GM18951 (cell line): ENCODE data around the gene CDH16.
"Not testable (repeated sequence)": the region's sequence is repeated elsewhere in the genome, so short reads cannot be mapped to it uniquely, and the experiment has no call there.

Experiments
- POLR2A ChIP-seq: IDR thresholded peaks from 4 replicates; pipeline ENCODE4 v1.6.1; 2011; ENCODE audit warnings: mild to moderate bottlenecking; ENCODE audit not compliant: insufficient read length, insufficient read depth; ENCODE audit errors: extremely low read depth
- in situ Hi-C: fragments of 300-500 bp; cut with MboI; formaldehyde crosslinking; loops from one replicate; pipeline ENCODE4 v1.12.0; 2022; ENCODE audit warnings: low sequenced_read_pairs, mixed read lengths, inconsistent platforms; ENCODE audit not compliant: unreplicated experiment

Gene CDH16

DNA sequence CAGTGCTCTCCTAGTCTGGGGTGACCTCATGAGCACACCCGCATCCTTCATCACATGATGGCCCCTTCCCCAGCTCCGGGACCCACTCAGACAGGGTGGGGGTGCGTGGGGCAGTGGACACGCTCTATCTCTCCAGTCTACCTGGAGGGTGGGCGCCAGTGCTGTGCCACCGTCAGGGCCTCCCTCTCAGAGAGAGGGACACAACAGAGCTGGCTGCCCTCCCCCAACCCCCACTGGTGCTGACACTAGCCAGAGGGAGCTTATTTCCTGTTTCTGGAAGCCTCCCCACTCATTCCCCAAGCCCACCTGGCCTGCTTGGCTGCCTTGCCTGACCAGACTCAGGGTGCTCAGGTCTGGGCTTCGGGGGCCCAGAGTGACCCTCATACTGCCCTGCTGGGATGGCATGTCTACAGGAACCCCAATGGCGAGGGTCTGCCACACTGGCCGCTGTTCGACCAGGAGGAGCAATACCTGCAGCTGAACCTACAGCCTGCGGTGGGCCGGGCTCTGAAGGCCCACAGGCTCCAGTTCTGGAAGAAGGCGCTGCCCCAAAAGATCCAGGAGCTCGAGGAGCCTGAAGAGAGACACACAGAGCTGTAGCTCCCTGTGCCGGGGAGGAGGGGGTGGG is 24.9 kb upstream of the CDH16 start:
- in situ Hi-C loops, result no loop called here
- TF ChIP-seq POLR2A, result no peak

DNA sequence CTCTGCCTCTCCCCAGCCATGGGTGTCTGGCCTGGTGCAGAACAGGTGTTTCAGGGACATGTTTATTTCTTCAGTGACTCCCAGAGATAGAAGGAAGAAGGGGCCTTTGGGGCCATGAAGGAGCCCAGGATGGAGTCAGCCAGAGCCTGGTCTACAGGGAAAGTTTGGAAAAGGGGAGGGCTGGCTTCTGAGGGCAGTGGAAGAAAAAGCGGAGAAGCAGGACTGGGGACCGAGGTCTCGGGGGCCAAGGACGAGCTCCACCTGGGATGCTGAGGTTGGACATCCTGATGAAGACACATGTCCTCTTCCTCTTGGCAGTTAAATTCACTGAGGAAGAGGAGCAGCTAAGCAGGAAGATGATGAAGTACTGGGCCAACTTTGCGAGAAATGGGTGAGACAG is 24.3 kb upstream of the CDH16 start:
- in situ Hi-C loops, result no loop called here
- no peak for TF ChIP-seq POLR2A

DNA sequence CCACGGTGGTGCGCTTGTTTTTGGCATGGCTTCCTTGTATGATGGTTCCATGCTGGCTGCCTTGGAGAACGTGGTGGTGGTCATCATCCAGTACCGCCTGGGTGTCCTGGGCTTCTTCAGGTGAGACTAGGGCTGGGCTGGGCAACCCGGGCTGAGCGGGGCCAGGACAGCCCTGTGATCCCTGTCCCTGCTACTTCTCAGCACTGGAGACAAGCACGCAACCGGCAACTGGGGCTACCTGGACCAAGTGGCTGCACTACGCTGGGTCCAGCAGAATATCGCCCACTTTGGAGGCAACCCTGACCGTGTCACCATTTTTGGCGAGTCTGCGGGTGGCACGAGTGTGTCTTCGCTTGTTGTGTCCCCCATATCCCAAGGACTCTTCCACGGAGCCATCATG is 21.6 kb upstream of the CDH16 start:
- in situ Hi-C loops, result no loop called here
- no peak for TF ChIP-seq POLR2A

DNA sequence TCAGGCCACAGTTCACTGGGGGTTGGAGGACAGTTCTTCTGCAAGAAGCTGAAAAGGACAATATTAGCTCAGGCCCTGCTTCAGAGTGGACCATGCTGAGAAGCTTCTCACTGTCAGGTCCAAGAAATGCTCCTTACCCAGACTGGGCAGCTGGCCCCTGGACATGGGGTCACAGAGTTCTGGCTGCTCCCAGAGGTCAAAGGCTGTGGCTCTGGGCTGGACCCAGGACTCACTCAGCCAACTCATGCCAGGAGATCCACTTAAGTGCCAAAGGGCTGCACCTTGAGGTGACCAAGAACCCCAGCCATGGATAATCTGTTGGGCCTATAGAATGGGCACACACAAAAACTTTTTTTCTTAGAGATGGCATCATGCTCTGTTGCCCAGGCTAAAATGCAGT is 20.7 kb upstream of the CDH16 start:
- in situ Hi-C loops, result no loop called here
- TF ChIP-seq POLR2A, result no peak

DNA sequence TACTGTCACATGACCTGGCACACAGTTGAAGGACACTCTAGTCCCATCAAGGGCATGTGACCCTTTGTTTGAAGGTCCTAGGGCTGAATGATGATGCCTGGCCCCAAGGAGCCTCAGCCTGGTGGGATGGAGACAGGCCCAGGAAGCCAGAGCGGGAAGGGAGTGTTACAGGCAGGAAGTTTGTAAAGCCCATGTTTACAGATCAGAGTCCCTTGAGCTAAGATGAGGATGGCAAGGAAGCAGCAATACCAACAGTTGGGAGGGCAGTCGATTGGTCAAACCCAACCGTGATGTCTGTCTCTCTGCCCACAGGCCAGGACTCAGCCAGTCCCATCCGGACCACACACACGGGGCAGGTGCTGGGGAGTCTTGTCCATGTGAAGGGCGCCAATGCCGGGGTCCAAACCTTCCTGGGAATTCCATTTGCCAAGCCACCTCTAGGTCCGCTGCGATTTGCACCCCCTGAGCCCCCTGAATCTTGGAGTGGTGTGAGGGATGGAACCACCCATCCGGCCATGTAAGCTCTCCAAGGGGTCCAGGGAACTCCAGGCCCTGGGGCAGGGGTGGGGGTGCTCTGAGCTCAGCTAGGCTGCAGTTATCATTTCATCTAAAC is 19.1 kb upstream of the CDH16 start:
- in situ Hi-C loops, result no loop called here
- no peak for TF ChIP-seq POLR2A

DNA sequence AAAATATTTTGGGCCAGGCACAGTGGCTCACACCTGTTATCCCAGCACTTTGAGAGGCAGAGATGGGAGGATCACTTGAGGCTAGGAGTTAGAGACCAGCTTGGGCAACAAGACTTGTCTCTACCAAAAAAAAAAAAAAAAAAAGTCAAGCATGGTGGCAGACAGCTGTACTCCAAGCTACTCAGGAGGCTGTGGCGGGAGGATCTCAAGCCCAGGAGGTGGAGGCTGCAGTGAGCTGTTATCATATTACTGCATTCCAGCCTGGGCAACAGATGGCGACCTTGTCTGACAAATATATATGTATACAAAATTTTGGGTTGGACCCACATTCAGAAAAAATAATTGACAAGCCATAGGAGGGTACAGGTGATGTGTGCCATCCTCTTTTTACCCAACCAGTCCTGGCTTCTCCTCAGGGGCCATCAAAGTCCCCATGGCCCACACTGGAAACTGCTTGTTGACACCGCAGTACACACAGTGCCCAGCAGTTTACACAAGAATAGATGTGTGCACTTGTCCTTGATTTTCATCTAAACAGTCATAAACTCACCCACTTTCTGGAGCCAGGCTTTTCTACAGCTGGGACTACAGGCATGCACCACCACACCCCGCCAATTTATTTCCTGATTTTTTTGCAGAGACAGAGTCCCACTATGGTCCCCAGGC is 18.3 kb upstream of the CDH16 start:
- in situ Hi-C loops, result no loop called here
- no peak for TF ChIP-seq POLR2A

DNA sequence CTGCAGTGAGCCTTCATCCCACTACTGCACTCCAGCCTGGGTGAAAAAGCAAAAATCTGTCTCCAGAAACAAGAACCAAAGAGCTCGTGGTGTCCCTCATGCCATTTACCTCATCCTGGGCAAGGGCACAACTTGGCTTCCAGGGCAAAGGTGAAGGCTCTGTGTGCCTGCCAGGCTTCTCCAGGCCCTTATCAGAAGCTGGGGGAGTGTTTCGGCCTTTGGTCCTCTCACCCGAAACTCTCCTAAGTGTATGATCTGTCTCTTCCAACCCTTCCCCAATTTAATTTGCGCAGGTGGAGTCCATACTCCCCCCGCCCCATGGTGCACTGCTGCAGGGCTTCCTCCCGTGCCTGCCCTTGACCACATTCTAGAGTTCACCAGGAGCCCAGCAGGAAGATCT is 17.8 kb upstream of the CDH16 start:
- in situ Hi-C loops, result no loop called here

DNA sequence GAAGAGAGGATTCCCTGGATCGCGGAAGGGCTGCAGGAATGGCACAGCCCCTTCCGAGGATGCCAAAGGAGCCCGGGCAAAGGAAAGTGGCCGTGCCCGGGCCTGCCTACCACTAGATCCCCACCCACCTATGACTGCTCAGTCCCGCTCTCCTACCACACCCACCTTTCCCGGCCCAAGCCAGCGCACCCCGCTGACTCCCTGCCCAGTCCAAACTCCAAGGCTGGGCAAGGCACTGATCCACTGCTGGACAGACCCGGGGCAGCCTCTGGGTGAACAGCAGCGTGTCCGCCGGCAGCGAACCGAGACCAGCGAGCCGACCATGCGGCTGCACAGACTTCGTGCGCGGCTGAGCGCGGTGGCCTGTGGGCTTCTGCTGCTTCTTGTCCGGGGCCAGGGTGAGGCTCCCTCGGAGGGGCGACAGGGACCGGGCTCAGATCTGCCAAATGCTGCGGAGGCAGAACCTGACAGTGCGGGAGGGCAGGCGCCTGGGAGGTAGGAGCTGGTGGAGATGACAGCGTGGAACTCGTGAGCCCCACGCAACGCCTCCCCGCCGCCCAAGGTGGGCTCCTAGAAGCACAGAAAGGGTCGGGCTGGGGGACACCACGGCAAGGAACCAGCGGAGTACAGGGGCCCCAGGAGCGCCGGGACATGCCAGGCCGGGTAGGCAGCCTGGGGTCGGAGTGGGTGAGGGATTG is 16.8 kb upstream of the CDH16 start, which contains the start of gene CES2:
Gene CES2, plus strand, starts transcription at position 203 of the 698 bp plus-strand sequence. Its CDS starts 120 bp downstream, at position 323.
- in situ Hi-C loops, result no loop called here

More for the DNA sequence above, 17.8 kb upstream of the CDH16 start:
- no peak for TF ChIP-seq POLR2A

DNA sequence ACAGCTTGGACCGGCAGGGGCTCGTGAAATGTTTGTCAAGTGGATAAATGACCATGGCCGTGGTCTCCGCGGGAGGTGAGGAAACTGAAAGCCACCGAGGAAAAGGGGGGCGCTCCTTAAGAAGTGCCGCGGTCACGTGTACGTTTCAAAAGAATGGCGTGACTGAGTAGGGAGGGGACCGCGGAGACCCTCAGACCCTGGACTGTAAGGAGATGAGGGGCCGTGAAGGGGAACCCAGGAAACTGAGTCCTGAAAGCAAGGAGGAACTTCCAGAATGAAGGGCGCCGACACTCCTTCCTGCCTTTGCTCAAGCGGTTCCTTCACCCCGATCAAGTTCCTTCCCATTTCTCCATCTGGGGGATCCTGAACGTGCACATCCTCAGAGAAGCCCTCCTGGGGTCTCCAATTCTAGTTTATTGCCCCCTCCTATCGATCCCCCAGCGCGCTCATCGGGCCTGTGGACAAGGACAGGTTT is 16.2 kb upstream of the CDH16 start:
- in situ Hi-C loops, result not testable (repeated sequence)

More for the DNA sequence above, 16.8 kb upstream of the CDH16 start, which contains the start of gene CES2:
- TF ChIP-seq POLR2A, result no peak

DNA sequence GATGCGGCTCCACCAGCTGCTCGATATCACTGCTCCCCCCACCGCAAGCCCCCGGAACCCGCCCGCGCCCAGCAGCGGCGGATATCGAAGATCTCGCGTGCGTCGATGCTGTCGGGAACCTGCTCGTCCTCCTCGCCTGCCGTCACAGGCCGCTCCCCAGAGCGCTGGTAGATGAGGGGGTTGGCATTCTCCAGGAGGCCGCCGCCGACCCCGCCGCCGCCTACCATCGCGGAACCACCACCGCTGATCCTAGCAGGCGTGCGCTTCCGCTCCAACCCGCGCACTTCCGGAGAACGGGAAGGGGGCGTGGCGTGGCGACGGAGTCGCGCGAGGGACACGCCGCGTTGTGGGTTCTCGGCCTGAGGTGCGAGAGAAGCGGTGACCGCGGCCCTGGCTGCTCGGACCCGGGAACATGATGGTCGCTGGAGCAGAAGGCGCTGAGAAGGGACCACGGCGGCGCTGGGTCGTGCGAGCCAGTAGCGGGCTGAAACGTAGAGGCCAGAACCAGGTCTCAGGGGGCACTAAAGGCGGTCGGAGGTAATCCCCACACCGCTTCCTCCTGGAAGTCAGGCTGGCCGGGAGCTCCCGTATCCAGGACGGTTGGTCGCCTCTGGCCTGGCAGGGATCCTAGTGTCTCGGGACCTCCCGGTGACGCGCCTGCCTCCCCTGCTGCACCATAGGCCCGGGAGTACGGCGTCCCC is 15.6 kb upstream of the CDH16 start, which contains the start of gene CIAO2B:
Gene CIAO2B, minus strand, starts transcription at position 265 of the 701 bp plus-strand sequence. Its CDS starts 38 bp downstream, at position 227.
- in situ Hi-C loops, result no loop called here
- TF ChIP-seq POLR2A, result peak; percentile 91

DNA sequence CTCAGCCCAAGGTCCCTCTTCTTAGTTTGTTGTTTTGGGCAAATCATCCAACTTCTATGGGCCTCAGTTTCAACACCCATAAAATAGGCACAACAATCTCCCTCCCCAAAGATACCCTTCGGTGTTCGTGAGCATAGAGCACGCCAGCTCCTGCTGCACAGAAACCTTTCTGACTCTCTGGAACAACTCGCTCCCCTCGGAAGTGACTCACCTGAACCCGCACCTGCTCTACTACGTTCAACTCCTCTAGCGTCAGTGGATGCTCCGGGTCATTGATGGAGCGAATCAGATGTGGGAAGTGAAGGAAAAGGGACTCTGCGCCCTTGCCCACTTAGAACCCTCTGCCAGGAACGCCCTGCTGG is 15.1 kb upstream of the CDH16 start:
- no peak for TF ChIP-seq POLR2A
- in situ Hi-C loops, result no loop called here

DNA sequence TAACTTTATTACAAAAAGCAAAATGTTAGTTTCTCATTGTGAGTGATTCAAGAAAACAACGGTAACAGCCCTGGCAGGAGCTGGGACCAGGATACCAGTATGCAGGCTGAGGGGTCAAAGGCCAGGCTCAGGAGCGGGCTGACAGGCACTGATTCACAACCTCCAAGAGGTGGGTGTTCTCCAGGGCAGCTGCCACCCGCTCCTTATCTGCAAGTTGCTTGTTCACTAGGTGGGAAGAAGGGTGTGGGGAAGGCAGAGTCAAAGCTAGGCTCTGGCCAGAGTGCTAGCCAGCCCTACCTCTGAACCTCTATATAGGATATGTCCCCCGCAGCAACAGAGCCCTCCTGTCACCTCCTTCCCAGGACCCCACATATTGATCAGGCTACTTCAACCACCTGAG is 13.4 kb upstream of the CDH16 start:
- TF ChIP-seq POLR2A, result no peak
- in situ Hi-C loops, result no loop called here

DNA sequence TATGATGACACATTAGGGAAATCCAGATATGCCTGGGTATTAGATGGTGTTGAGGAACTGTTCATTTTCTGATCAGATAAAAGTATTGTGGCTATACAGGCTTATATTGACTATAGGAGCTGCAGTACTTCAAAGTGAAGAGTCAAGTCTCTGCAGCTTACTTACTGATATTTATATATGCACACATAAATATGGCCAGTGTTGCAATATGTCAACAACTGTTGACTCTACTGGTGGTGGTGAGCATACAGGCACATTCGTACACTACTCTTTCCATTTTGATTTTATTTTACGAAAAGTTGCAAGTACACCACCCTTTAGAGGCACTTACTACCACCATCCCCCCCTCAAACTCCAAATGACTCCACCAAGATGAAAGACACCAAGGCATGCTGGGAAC is 13.0 kb upstream of the CDH16 start:
- in situ Hi-C loops, result no loop called here
- TF ChIP-seq POLR2A, result no peak
